Fibroblast of skin of abdomen (primary cell): ENCODE results near the gene RYR1.
"Not testable (repeated sequence)": the region's sequence is repeated elsewhere in the genome, so short reads cannot be mapped to it uniquely, and the experiment has no call there.

Experiments
- DNase-seq: peaks from one replicate; pipeline ENCODE4 v3.0.0-alpha.2; 2013

RYR1 gene

DNA sequence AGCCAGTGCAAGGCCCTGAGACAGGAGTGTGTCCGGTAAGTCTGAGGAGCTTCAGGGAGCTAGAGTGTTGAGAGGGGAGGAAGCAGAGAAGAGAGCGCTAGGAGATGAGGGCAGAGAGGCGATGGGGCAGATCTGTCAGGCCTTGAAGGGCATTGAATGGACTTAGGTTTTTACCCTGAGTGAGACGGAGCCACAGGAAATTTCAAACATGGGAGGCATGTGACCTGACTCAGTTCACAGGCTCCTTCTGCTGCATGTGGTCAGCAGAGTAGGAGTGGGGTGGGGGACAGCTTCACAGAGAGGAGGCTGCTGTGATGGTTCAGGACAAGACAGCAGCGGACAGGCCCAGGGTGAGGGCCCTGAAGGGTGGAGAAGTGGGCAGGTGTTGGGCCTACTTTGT is 33.1 kb upstream of the RYR1 start:
- DNase-seq, result no peak

DNA sequence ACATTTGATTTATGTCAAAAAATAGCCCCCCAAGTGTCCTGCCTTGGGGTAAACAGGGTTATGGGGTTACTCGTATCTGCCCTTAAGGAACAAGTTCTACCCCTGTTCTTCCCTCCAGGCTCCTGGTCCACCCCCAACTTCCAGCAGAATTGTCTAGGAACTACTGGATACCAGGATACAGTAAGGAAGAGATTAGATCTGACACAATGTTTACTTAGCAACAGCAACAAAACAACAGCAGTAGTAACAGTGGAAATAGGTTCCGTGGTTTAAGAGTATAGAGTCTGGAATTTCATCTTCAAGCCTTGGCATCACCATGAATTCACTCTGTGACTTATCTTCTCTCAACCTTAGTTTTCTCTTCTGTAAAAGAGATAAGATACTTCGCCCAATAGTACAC is 32.3 kb upstream of the RYR1 start:
- peak; percentile 15 for DNase-seq

DNA sequence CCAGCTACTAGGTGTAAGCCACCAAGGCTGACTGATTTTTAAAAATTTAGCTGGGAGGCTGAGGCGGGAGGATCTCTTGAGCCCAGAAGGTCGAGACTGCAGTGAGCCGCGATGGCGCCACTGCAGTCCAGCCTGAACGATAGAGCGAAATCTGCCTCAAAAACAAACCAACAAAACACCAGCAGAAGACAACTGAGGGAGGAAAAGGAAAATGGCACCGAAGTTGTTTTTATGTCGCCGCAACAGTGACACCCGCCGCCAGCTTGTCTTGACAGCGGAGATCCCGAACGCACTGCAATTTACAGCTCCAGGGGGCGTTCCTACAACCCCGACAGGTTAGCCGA is 30.9 kb upstream of the RYR1 start:
- DNase-seq, result no peak

DNA sequence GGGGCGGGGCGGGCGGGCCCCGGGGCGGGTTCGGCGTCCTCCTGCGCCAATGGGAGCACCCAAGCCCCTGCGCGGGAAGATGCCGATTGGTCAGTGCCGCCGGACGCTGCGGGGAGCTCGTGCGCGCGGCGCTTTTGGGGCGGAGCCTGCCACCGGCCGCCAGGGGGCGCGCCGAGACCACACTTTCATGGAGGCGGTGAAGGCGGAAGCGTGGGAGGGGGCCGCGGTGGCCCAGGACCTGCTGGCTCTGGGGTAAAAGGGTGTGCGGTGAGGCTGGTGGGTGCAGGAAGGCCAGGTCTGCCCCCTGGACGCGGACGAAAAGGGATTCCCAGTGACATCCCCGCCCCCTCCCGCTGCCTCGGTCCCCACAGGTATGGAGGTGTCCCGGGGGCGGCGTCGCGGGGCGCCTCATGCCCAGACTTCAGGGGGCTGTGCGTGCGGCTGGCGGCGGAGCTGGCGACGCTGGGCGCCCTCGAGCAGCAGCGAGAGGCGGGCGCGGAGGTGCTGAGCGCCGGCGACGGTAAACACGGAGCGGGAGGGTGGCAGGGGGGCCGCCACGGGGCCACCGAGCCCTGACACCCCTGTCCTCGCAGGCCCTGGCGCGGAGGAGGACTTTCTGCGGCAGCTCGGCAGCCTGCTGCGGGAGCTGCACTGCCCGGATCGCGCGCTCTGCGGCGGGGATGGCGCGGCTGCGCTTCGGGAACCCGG is 30.4 kb upstream of the RYR1 start, which contains the start of gene FAM98C:
Gene FAM98C (plus strand): TSS at position 127 of the 708 bp plus-strand sequence. CDS start 61 bp downstream, at position 188.
- DNase-seq, result peak; percentile 96

DNA sequence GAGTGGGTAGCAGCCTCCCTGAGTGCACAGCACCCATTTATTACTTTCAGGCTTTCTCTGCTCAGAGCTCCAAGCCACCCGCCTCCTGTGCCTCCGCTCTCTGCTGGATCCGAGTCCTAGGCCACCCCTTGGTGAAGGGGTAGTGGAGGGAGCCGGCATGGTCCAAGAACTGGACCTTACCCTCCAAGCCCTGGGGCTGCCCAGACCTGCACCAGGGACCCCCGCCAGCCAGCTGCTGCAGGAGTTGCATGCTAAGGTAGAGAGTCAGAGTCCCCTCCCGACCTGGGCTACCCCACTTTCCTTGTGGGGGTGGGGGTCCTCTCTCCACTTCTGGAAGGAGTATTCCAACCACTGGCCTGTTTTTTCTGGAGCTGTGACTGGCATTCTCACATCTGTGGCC is 28.6 kb upstream of the RYR1 start:
- no peak for DNase-seq

DNA sequence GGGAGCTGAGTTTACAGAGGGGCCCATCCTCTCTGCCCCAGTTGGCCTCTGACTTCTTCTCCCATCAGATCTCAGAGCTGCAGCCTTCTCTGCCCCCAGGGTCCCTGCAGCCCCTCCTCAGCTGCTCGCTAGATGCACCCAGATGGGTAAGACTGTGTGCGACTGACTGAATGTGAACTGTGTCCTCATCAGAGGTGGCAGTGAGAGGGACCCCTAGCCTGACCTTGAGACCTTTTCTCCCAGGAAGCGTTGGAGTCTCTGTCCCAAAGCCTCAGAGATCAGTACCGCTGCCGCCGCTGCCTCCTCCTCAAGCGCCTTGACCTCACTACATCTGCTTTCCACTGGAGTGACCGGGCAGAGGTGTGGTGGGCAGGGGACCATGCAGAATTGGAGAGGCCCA is 28.2 kb upstream of the RYR1 start:
- DNase-seq, result no peak

DNA sequence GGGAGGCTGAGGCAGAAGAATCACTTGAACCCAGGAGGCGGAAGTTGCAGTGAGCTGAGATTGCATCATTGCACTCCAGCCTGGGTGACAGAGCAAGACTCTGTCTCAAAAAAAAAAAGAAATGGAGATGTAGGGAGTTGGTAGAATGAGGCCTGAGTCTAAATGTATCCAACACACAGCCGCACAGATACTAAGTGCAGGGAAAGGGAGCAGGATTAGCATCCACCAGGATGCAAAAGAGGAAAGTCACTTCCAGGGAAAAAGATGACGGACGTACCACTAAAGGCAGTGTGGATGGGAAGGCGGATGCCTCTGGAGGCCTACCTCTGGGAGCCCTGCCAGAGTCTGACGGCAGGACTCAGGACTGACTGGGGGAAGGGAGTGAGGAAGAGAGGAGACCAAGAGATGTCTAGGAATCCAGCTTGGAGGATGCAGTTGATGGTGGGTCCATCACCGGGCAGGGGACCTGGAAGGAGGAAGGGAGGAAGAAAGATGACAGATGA is 23.8 kb upstream of the RYR1 start:
- DNase-seq, result peak; percentile 63

DNA sequence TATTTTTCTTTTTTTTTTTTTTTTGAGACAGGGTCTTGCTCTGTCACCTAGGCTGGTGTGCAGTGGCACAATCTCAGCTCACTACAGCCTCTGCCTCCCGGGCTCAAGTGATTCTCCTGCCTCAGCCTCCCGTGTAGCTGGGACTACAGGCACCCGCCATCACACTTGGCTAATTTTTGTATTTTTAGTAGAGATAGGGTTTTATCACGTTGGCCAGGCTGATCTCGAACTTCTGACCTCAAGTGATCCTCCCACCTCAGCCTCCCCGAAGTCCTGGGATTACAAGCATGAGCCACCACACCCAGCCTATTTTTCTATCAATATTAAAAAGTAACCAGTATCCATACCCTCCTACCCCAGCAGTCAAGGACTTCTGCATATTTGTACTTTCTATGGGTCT is 23.1 kb upstream of the RYR1 start:
- not testable (repeated sequence) for DNase-seq

DNA sequence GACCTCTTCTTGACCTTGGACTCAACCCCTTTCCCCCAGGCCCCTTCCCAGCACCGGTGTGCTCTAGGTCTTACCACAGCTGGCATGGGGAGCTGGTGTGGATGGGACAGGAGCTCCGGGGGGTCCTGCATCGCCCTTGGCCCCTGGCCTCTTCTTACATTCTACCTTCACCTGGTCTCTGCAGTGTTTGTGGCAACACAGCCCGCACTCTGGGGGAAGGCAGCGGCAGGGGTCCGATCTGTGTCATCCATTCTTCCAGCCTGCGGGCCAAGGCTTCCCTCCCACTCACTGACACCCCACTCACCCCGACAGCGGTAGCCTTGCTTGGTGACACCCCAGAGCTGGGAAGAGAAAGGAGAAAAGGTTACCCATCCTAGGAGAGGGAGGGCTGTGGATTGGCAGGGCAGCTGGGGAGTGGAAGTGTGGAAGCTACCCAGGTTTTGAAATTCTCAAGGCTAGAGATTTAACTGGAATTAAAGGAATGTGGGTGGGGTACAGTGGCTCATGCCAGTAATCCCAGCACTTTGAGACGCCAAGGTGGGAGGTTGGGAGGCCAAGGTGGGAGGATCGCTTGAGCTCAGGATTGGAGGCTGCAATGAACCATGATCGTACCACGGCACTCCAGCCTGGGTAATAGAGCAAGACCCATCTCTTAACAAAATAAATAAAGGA is 22.3 kb upstream of the RYR1 start:
- DNase-seq, result no peak

DNA sequence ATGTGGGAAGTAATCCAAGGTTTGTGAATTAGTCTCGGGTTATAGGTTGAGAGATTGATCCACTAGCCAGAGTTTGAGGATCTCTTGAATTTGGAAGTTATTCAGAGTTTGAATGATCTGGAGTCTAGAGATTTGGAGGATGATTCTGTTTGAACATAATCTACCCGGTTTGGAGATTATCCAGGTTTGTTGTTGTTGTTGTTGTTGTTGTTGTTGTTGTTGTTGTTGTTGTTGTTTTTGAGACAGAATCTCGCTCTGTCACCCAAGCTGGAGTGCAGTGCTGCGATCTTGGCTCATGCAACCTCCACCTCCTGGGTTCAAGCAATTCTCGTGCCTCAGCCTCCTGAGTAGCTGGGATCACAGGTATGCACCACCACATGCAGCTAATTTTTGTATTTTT is 21.6 kb upstream of the RYR1 start:
- not testable (repeated sequence) for DNase-seq

DNA sequence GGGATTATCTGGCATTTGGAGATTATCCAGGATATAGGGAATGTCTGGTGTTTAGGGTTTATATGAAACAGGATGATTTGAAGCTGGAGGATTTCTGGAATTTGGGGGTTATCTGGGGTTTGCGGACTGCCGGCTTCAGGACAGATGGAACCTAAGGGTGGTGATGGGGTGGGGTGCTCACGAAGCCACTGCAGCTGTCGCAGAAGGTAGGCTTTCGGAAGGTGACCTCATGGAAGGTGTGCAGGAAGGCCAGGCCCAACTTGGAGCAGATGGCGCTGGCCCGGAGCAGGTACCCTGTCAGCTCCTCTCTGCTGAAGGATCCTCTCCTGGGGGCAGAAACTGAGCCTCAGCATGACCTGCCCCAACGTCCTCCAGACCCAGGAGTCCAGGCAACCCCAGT is 21.0 kb upstream of the RYR1 start:
- DNase-seq, result no peak

DNA sequence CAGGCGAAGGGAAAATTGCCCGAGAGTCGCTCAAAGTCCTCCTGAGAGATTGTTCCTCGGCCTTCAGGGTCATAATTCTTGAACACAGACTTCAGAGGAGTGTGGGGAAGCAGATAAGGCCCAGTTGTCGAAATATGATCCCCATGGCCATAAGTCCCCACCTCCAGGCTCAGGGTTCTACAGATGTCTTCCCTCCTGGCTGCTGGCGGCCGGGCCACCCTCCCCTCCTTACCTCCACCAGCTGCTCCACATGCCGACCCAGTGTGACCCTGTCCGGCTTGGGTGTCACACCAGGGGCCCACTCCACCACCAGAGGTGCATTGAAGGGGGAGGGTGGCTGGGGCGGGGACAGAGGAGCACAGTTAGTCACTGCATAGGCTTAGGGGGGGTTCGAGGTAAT is 20.5 kb upstream of the RYR1 start:
- no peak for DNase-seq

DNA sequence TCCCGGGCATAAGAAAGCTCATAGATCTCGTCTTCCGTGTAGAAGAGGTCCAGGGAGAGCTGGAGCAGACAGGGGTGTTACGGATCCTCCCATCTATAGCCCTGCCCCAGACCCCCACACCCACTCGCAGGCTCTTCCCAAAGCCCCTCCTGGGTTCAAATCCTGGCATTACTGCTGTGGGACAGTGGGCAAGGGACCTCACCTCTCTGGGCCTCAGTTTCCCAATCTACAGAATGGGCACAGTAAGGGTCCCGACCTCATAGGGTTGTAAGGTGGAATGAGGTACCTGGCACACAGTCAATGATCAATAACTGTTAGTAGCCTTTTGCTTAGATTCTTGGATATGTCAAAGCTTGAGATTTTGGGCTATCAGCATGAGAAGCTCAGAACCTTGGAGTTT is 20.1 kb upstream of the RYR1 start:
- no peak for DNase-seq

DNA sequence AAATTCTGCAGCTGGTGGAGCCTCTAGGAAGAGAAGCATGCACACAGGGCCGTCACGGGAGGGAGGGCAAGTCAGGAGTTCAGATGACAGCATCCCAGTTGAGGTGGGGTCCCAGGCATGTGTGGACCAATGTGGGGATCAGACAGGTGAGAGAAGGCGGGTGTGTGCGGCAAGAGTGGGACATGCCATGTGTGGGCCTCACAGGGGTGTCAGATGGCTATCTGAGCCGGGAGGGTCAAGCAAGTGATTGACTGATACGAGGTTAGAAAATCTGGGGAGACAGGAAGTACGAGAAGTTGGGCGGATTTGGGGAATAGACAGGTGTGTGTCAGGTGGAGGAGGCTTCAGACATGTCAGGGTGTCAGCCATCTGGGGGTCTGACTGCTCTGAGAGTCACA is 16.3 kb upstream of the RYR1 start:
- DNase-seq, result no peak

DNA sequence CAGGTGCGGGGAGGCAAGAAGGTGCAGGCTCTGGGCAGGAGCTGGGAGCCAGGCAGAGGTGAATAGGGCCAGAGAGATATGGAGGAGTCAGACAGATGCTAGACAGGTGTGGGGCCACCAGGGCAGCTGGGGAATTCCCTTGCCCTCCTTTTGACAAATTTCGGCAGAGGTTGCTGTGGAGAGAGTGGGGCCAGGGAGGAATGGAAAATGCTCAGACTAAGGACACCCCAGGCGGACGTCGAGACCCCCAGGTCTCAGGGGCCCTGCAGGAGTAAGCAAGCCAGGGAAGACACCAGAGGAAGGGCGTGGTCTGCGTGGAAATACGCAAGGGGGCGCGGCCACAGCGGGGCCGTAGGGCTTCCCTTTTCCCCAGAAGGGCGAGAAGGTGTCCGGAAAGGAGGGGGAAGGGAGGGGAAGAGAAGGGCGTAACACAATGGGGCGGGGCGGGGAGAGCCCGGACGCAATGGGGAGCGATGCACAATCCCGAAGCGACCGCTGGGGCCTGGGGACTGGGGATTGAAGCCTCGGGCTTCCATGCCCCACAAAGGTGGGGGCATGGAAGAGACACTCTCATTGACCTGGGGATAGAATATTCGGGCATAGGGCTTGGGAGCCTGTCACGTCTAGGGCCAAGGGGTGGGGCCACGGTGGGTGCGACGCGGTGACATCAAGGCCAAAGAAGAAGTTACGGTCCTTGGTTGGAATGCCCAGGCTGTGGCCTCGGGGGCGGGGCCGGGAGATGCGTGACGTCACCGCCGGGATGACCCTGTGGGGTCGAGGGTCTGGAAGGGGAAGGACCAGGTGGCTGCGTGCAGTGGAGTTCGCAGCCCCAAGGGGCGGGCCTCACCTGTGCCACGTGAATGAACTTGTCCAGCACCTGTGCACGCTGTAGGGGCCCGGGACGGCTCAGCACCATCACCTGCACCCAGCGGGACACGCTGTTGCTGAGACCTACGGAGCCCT is 15.7 kb upstream of the RYR1 start:
- DNase-seq, result no peak

DNA sequence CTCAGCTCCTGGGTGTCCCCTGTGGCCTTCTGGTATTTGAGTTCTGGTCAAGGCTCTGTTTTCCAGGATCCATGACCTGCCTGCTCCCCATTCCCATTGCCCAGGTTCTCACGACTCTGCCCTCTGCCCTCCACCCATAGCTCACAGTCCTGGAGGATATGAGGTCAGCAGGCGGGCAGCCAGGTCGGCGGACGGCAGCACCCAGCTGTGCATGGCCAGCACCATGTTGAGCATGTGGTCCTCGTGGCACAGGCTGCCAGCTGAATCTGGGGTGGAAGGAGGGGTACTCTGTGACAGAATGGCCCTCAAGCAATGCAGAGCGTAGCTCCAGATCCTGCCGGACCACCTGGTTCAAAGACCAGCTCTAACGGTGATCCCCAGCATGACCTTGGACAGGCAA is 12.6 kb upstream of the RYR1 start:
- no peak for DNase-seq

DNA sequence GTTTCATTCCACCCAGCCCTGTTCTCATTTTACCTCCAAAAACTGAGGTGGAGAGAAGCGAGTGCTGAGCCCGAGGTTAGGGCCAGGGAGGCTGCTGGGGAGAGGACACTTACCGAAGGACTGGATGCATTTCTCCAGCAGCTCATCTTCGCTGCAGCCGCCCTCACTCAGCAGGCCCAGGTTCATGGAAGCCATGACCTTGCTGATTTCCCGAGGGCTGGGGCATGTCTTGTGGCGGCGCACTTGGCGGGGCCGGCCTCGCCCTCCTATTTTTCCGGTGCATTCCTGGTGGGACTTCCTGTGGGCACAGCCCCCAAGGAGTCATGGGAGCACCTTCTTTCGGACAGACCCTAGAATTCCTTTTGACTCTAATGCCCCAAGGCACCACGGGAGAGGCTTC is 11.6 kb upstream of the RYR1 start:
- DNase-seq, result no peak

DNA sequence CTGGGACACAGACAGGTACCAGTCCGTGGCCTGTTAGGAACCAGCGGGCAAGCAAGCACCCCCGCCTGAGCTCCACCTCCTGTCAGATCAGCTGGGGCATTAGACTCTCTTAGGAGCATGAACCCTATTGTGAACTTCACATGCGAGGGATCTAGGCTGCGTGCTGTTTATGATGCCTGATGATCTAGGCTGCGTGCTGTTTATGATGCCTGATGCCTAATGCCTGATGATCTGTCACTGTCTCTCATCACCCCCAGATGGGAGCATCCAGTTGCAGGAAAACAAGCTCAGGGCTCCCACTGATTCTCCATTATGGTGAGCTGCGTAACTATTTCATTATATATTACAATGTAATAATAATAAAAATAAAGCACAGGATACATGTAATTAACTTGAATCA is 11.1 kb upstream of the RYR1 start:
- DNase-seq, result no peak

DNA sequence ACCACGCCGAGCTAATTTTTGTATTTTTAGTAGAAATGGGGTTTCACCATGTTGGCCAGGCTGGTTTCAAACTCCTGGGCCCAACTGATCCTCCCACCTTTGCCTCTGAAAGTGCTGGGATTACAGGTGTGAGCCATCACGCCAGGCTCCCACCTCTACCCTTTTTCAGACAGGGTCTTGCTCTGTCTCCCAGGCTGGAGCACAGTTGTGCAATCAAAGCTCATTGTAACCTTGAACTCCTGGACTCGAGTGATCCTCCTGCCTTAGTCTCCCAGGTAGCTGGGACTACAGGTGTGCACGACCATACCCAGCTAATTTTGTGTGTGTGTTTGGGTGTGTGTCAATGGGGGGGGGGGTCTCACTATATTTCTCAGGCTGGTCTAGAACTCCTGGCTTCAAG is 9.2 kb upstream of the RYR1 start:
- DNase-seq, result no peak

DNA sequence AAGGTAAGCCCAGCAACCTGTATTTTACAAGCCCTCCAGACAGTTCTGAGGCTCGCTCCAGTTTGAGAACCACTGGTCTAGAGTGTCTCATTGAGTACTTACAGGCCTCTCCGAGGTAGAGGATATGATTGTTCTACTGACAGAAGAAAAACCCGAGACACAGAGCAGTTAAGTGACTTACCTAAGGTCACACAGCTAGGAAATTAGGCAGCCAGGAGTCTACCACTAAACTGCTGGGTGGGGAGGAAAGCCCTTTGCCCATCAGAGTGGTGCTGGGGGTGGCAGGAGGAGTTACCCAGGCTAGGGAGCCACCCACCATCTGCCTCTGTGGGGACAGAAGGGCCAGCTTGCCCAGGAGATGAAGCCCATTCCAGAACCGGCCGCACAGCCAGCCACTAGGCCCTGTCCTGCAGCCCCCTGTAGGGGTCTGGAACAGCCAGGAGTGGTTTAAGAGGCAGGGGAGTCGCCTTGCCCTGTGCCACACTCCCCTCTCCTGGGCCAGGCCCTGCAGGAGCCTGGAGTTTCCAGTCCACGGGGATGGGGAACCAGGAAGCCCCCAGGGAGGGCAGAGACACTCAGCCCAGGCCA is 8.2 kb upstream of the RYR1 start:
- DNase-seq, result no peak

DNA sequence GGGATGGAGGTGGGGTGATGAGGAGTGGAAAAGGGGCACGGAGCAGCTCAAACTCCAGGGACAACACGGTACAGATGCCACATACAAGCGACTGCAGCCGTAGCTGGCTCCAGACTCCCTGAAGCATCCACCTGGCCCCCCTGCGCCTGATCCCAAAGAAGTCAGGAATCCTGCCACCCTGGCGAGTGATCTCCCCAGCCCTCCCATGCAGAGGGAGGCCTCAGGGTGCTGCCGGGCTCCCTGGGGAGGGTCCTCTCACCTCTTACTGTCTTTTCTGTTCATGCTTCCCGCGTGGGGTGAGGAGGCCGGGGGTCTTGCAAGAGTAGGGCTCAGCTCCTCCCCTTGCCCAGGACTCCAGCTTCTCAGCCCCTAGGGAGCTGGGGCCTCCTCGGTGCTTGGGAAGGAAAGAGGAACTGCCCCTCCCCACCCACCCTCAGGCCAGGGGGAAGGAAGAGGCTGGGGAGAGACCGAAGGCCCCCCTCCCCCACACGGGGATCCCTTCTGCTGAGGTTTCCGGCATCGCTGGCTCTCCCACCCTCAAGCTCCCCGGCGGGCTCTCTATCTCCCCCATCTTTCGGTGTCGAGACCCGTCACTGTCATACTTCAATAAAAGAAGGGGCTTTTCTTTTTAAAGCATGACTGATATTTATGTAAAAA is 7.6 kb upstream of the RYR1 start, which contains the start of gene RASGRP4:
Gene RASGRP4 (minus strand): TSS at position 410 of the 657 bp plus-strand sequence. CDS start 128 bp downstream, at position 282.
- no peak for DNase-seq

DNA sequence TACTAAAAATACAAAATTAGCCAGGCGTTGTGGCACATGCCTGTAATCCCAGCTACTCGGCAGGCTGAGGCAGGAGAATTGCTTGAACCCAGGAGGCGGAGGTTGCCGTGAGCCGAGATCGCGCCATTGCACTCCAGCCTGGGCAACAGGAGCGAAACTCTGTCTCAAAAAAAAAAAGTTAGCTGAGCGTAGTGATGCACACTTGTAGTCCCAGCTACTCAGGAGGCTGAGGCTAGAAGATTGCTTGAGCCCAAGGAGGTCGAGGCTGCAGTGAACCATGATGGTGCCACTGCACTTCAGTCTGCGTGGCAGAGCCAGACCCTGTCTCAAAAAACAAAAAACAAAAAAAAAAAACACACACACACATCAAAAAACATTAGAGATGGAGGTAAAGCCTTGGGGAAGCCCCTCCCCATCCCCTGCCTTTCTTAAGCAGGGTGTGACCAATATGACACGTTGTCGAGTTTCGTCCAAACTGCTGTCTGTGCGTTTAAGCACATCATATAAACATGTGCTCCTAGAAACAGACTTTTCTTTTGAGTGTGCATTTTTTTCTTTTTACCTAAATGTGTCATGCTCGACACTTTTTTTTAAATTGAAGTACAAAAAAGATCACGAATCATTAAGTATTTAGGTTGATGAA is 6.3 kb upstream of the RYR1 start:
- DNase-seq, result not testable (repeated sequence)
